Gastrocnemius medialis (tissue), 4 donors: ENCODE measurements around the gene NAGA.

Experiments
- POLR2A ChIP-seq, 2 donors: fragments of 450-650 bp; IDR thresholded peaks; one replicate each; pipeline ENCODE4 v1.6.1; 2017; ENCODE audit warnings: antibody characterized with exemption in 2 of 2, mild to moderate bottlenecking in 2 of 2, moderate library complexity in 2 of 2
- TF ChIP-seq, protein P1 (sequence below), 5 experiments: fragments of 450-650 bp in 3 of 5; fragments of 200-600 bp in 2 of 5; sonication (generic) in 2 of 5; IDR thresholded peaks in 4 of 5; conservative IDR thresholded peaks in 1 of 5; 1 replicate in 4 of 5; 2 replicates in 1 of 5; pipeline ENCODE4 v1.5.1; 2016 to 2019; ENCODE audit warnings: antibody characterized with exemption in 5 of 5, mild to moderate bottlenecking in 3 of 5, moderate library complexity in 3 of 5

DNA sequence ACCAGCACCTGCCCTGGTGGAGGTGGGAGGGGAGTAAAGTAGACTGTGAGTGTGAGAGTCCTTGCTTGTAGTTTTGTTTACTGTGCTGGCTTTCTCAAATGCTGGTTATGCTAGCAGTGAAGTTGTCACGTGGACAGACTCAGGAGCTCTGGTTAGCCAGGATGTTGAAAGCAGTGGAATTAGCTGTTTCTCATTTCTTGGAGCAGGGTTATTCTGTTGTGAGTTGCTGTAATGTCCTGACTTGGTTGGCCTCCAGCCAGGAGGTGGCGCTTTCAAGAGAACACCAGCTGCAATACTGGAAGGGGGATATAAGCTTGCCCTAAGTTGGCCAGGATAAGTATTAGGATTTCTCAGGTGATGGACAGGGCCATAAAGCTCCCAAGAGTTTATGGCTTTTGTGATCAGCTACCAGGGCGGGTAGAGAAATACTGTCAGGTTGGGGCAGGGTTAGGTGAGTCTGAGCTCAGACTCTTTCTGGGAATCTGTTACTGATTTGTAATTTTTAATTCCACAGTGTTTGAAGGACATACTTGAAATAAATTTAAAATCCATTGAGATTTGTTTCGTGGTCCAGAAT lies 46.3 kb upstream of the NAGA start:
- TF ChIP-seq, protein P1, sequence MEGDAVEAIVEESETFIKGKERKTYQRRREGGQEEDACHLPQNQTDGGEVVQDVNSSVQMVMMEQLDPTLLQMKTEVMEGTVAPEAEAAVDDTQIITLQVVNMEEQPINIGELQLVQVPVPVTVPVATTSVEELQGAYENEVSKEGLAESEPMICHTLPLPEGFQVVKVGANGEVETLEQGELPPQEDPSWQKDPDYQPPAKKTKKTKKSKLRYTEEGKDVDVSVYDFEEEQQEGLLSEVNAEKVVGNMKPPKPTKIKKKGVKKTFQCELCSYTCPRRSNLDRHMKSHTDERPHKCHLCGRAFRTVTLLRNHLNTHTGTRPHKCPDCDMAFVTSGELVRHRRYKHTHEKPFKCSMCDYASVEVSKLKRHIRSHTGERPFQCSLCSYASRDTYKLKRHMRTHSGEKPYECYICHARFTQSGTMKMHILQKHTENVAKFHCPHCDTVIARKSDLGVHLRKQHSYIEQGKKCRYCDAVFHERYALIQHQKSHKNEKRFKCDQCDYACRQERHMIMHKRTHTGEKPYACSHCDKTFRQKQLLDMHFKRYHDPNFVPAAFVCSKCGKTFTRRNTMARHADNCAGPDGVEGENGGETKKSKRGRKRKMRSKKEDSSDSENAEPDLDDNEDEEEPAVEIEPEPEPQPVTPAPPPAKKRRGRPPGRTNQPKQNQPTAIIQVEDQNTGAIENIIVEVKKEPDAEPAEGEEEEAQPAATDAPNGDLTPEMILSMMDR (IDR thresholded peaks at IDR 0.05 in 4 of 5, conservative IDR thresholded peaks at IDR 0.05 in 1 of 5): no peak
- TF ChIP-seq POLR2A (IDR thresholded peaks at IDR 0.05): no peak
